Measurements from ENCODE around the gene TWIST2. TPM values are rescaled to one million over a fixed set of nuclear protein-coding genes. Genes with fewer than 3 reads are reported as not detected.

TWIST2 gene
- total RNA-seq, 1 experiment from 2014 or later = 0.22 TPM

DNA sequence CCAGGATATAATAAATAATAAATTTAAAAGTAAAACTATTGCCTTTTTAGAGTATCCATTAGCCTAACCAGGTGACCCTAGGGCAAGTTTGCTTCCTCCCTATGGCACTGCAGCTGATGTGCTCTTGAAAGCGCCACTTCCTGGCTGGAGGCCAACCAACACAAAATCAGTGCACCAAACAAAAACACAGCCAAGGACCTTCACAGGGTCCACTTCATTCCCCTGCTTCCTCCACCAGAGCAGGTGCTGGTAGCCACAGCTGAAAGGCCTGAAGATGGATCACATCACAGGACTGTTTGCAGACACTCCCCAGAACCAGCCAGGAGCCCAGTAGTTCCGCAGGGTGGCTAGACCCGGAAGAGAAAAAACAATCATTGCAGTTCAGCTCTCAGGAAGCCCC, 108.8 kb downstream of the TWIST2 start:
- peak; percentile 20 for DNase-seq
- H2BK15ac ChIP-seq (ENCODE audit: low read depth, low read length) = no peak overlapping the region
- no peak overlapping the region for H3K27ac Mint-ChIP-seq
- no peaks in the 10 kb centered on the region for H3K79me2 ChIP-seq (ENCODE audit: insufficient read depth, low read length)
- no peak overlapping the region for H2BK120ac ChIP-seq (ENCODE audit: low read depth, low read length, poor library complexity, severe bottlenecking)
- no peaks in the 10 kb centered on the region for H3K4me1 ChIP-seq (ENCODE audit: insufficient read depth, low read length)
- no peak overlapping the region for H3K4ac ChIP-seq (ENCODE audit: low read depth, low read length)
- H3K9me3 Mint-ChIP-seq = peaks cover 3 to 11% of the 10 kb centered on the region in 2 experiments; a peak in 2 of 5 replicates
- no peak overlapping the region for H3K4me2 ChIP-seq (ENCODE audit: insufficient read depth, insufficient read length, low read length)
- no peak overlapping the region for H3K9ac ChIP-seq (ENCODE audit: extremely low read depth, insufficient read length, low read length)
- H3K27me3 ChIP-seq (ENCODE audit: insufficient read depth, low read length) = no peaks in the 10 kb centered on the region
- no peaks in the 10 kb centered on the region for H3K79me1 ChIP-seq (ENCODE audit: insufficient read depth, low read depth, low read length, poor library complexity, severe bottlenecking)
- H3T11ph ChIP-seq (ENCODE audit: low read length) = no peak overlapping the region
- H4K20me1 ChIP-seq (ENCODE audit: control insufficient read depth, insufficient read depth, insufficient read length) = no peaks in the 10 kb centered on the region
- H2BK20ac ChIP-seq (ENCODE audit: low read depth, low read length, poor library complexity, severe bottlenecking) = no peak overlapping the region
- no peak overlapping the region for H2AFZ ChIP-seq (ENCODE audit: low read length)
- H4K91ac ChIP-seq (ENCODE audit: insufficient read length, low read depth, low read length) = no peak overlapping the region
- no peaks in the 10 kb centered on the region for H3K9me3 ChIP-seq (ENCODE audit: control insufficient read depth, low read depth, low read length)
- no peaks in the 10 kb centered on the region; a peak in 1 of 7 replicates for H3K36me3 Mint-ChIP-seq (ENCODE audit: insufficient read depth in 1 of 3, low read depth in 3 of 3)
- H3K27ac ChIP-seq (ENCODE audit: insufficient read length, low read depth, low read length) = no peak overlapping the region
- no peak overlapping the region for H3K4me3 Mint-ChIP-seq
- H3K4me1 Mint-ChIP-seq = peaks cover 2 to 7% of the 10 kb centered on the region in 2 experiments; a peak in 1 of 4 replicates
- TF ChIP-seq, protein P1, sequence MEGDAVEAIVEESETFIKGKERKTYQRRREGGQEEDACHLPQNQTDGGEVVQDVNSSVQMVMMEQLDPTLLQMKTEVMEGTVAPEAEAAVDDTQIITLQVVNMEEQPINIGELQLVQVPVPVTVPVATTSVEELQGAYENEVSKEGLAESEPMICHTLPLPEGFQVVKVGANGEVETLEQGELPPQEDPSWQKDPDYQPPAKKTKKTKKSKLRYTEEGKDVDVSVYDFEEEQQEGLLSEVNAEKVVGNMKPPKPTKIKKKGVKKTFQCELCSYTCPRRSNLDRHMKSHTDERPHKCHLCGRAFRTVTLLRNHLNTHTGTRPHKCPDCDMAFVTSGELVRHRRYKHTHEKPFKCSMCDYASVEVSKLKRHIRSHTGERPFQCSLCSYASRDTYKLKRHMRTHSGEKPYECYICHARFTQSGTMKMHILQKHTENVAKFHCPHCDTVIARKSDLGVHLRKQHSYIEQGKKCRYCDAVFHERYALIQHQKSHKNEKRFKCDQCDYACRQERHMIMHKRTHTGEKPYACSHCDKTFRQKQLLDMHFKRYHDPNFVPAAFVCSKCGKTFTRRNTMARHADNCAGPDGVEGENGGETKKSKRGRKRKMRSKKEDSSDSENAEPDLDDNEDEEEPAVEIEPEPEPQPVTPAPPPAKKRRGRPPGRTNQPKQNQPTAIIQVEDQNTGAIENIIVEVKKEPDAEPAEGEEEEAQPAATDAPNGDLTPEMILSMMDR (conservative IDR thresholded peaks at IDR 0.05) = no peak
- no peak overlapping the region for H3K23ac ChIP-seq (ENCODE audit: insufficient read length, low read depth, low read length)
- no CpG with 5 or more reads among the region's 3 CpGs for WGBS (ENCODE audit: extremely low coverage, insufficient read length, low lambda C conversion rate)
- no peak overlapping the region for H2BK5ac ChIP-seq (ENCODE audit: insufficient read length, low read length)
- peaks cover 13% of the 10 kb centered on the region for H3K27me3 Mint-ChIP-seq (ENCODE audit: low read depth)
- H3K14ac ChIP-seq (ENCODE audit: insufficient read depth, low read length) = no peak overlapping the region
- no peak overlapping the region for H4K8ac ChIP-seq (replicated peaks; ENCODE audit: insufficient read length, low read depth, low read length)
- no peaks in the 10 kb centered on the region for H3K23me2 ChIP-seq (ENCODE audit: insufficient read length, low read depth, low read length, poor library complexity, severe bottlenecking)
- H4K5ac ChIP-seq (ENCODE audit: insufficient read length, low read depth, low read length) = no peak overlapping the region
- H3K56ac ChIP-seq (ENCODE audit: insufficient read length, low read depth, low read length) = no peak overlapping the region
- H3K18ac ChIP-seq (ENCODE audit: insufficient read length, low read depth, low read length) = no peak overlapping the region
- no peak overlapping the region for H2BK12ac ChIP-seq (ENCODE audit: insufficient read length, low read depth, low read length)
- no peak overlapping the region for H2AK5ac ChIP-seq (ENCODE audit: insufficient read length, low read length)

All from H9 (cell line).